ENCODE data around the gene CPLANE2.
A peak's percentile ranks its signal among the peaks of the same experiment; 100 is the strongest.

The CPLANE2 gene

DNA sequence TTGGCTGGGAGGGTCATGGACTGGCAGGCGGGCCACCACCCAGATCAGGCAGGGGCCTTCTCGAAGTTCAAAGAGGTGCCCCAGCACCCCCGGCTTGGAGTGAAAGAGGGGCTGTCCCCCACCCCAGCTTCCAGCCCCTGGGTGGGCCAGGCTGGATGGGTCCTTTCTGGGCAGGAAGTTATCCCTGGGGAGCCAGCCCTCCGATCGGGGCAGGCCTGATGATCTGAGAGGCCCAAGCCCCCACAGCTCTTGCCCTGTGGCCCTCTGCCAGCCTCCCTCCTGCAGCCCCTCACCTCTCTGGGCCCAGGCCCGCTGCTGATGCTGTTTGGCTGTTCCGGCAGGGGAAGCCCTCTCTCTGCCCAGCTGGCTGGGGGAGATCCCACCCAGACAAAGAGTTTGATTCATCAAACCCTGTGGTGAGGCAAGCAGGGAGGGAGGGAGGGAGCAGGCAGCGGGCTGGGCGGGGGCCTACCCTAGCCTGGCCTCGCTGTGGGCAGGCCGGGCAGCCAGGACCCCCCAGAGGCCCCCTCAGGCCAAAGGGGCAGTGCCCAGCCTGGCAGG, 27.1 kb downstream of the CPLANE2 start:
- Histone ChIP-seq H3K4me1 (ENCODE audit: control insufficient read depth, insufficient read depth, low read depth, low read length) (peaks cover 25% of the 10 kb centered on the region), H2BK15ac (ENCODE audit: low read depth, poor library complexity, severe bottlenecking) (no peak overlapping the region), H3K18ac (ENCODE audit: low read depth in 1 of 2, low read length in 2 of 2) (peak overlapping the region; percentile 23 to 29), H2AFZ (ENCODE audit: low read depth, low read length) (no peak overlapping the region), H2BK5ac (ENCODE audit: low read depth, low read length, poor library complexity, severe bottlenecking) (no peak overlapping the region), H3K4ac (ENCODE audit: low read depth in 1 of 2, low read length in 2 of 2) (peak overlapping the region in 1 of 2 experiments; percentile 12), H3K14ac (ENCODE audit: low read length in 2 of 2) (no peak overlapping the region), H3K27me3 (ENCODE audit: control insufficient read depth in 1 of 2, insufficient read depth in 1 of 2, low read length in 2 of 2) (peaks cover 0 to 13% of the 10 kb centered on the region in 2 experiments), H2BK12ac (ENCODE audit: low read length in 2 of 2) (peak overlapping the region in 1 of 2 experiments; percentile 16), H3K27ac (ENCODE audit: low read length, poor library complexity, severe bottlenecking) (no peak overlapping the region), H3K4me3 (ENCODE audit: insufficient read depth in 1 of 2, low read depth in 1 of 2, low read length in 2 of 2) (no peak overlapping the region), H3K4me2 (ENCODE audit: low read length, poor library complexity, severe bottlenecking) (no peak overlapping the region), H2BK120ac (ENCODE audit: low read depth, low read length) (no peak overlapping the region), H3K9ac (ENCODE audit: low read length) (no peak overlapping the region), H2AK5ac (ENCODE audit: low read length, severe bottlenecking) (no peak overlapping the region), H4K91ac (ENCODE audit: low read length) (no peak overlapping the region), H3K36me3 (ENCODE audit: control insufficient read depth in 1 of 2, insufficient read depth in 2 of 2, low read depth in 1 of 2, low read length in 2 of 2) (peaks cover 0 to under 1% of the 10 kb centered on the region in 2 experiments), H3K79me1 (replicated peaks; ENCODE audit: low read length, poor library complexity, severe bottlenecking) (peaks cover 3% of the 10 kb centered on the region), H4K8ac (ENCODE audit: low read length) (no peak overlapping the region), H3K9me3 (ENCODE audit: control insufficient read depth, low read length) (no peaks in the 10 kb centered on the region), H3K23ac (ENCODE audit: low read length in 2 of 2) (no peak overlapping the region)
- no peak for DNase-seq
- WGBS, result 88% methylated on average over 10 of the region's 11 CpGs

DNA sequence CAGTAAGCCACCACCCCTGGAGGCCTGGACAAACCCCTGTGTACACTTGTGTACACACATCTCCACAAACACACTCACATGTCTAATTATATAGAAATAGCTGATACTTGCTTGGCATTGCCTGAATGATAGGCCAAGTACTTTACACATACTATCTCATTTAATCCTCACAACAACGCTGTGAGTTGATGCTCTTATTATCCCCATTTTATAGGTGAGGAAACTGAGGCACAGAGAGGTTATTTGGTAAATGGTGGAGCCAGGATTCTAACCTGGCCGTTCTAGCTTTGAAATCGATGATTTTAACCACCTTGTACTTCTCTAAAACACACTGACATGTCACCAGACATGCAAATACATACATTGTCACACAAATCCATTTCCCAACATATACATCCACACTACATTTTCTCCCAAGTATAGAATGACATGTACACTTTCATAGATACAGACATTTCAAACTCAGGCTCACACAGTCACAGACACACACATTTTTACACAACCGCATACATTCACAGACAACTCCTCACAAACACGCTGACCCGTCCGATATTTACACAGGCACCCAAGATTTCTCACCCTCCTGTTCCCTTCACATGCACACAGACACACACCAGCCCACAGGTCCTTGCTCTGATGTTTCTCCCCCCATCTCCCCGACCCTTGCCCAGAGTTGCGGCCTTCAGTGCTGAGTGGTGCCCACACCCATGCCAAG, 27.7 kb downstream of the CPLANE2 start:
- Histone ChIP-seq H3K18ac (ENCODE audit: low read depth in 1 of 2, low read length in 2 of 2) (no peak overlapping the region), H3K14ac (ENCODE audit: low read length in 2 of 2) (no peak overlapping the region), H2BK5ac (ENCODE audit: low read depth, low read length, poor library complexity, severe bottlenecking) (no peak overlapping the region), H3K23ac (ENCODE audit: low read length in 2 of 2) (no peak overlapping the region), H3K4me2 (ENCODE audit: low read length, poor library complexity, severe bottlenecking) (no peak overlapping the region), H3K9me3 (ENCODE audit: control insufficient read depth, low read length) (no peaks in the 10 kb centered on the region), H3K27me3 (ENCODE audit: control insufficient read depth in 1 of 2, insufficient read depth in 1 of 2, low read length in 2 of 2) (peaks cover 0 to 13% of the 10 kb centered on the region in 2 experiments), H2AK5ac (ENCODE audit: low read length, severe bottlenecking) (no peak overlapping the region), H4K8ac (ENCODE audit: low read length) (no peak overlapping the region), H2BK120ac (ENCODE audit: low read depth, low read length) (no peak overlapping the region), H2BK15ac (ENCODE audit: low read depth, poor library complexity, severe bottlenecking) (no peak overlapping the region), H3K36me3 (ENCODE audit: control insufficient read depth in 1 of 2, insufficient read depth in 2 of 2, low read depth in 1 of 2, low read length in 2 of 2) (peaks cover 0 to 7% of the 10 kb centered on the region in 2 experiments), H3K4me3 (ENCODE audit: insufficient read depth in 1 of 2, low read depth in 1 of 2, low read length in 2 of 2) (no peak overlapping the region), H3K4ac (ENCODE audit: low read depth in 1 of 2, low read length in 2 of 2) (no peak overlapping the region), H3K4me1 (ENCODE audit: control insufficient read depth, insufficient read depth, low read depth, low read length) (peaks cover 25% of the 10 kb centered on the region), H3K9ac (ENCODE audit: low read length) (no peak overlapping the region), H4K91ac (ENCODE audit: low read length) (no peak overlapping the region), H2BK12ac (ENCODE audit: low read length in 2 of 2) (no peak overlapping the region), H2AFZ (ENCODE audit: low read depth, low read length) (no peak overlapping the region), H3K27ac (ENCODE audit: low read length, poor library complexity, severe bottlenecking) (no peak overlapping the region), H3K79me1 (replicated peaks; ENCODE audit: low read length, poor library complexity, severe bottlenecking) (peaks cover 5% of the 10 kb centered on the region)
- no peak for DNase-seq
- WGBS, result 94% methylated on average over 8 of the region's 9 CpGs

DNA sequence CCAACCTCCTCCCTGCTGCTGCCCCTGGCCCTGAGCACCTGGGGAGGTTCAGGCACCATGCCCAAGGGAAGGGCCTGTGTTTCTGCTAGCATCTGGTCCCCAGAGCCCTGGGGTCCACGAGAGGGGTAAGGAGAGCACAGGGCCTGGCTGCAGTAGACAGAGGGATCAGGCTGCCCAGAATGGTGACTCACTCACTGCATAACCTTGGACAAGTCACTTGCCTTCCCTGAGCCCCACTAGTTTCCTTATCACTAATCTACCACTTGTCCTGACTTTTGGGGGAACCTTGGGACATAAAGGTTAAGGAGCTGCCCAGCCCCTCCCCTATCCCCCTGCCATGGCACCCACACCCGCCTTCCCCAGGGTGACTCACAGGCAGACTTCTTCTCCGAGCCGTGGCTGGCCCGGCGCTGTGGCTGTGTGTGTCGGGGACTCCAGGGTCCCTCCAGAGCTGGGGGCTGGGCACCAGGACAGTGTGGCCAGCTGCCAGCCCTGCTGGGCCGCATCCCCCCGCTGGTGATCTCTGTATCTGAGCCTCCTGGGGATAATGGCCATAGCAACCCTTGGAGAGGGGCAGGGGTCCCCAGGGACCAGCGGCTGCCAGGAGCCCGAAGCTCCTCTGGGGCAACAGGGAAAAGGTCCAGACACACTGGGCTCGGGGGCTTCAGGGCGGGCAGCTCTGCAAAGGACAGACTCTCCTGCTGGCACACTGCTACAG, 28.6 kb downstream of the CPLANE2 start:
- Histone ChIP-seq H3K4me3 (ENCODE audit: insufficient read depth in 1 of 2, low read depth in 1 of 2, low read length in 2 of 2) (no peak overlapping the region), H3K9ac (ENCODE audit: low read length) (no peak overlapping the region), H2BK15ac (ENCODE audit: low read depth, poor library complexity, severe bottlenecking) (peak overlapping the region; percentile 71), H2BK12ac (ENCODE audit: low read length in 2 of 2) (peak overlapping the region; percentile 59 to 78), H3K36me3 (ENCODE audit: control insufficient read depth in 1 of 2, insufficient read depth in 2 of 2, low read depth in 1 of 2, low read length in 2 of 2) (peaks cover 0 to 7% of the 10 kb centered on the region in 2 experiments), H2AK5ac (ENCODE audit: low read length, severe bottlenecking) (peak overlapping the region; percentile 42), H2BK120ac (ENCODE audit: low read depth, low read length) (peak overlapping the region; percentile 57), H3K4me1 (ENCODE audit: control insufficient read depth, insufficient read depth, low read depth, low read length) (peaks cover 25% of the 10 kb centered on the region), H2AFZ (ENCODE audit: low read depth, low read length) (no peak overlapping the region), H3K23ac (ENCODE audit: low read length in 2 of 2) (peak overlapping the region in 1 of 2 experiments; percentile 14), H3K18ac (ENCODE audit: low read depth in 1 of 2, low read length in 2 of 2) (peak overlapping the region in 1 of 2 experiments; percentile 67), H2BK5ac (ENCODE audit: low read depth, low read length, poor library complexity, severe bottlenecking) (no peak overlapping the region), H4K91ac (ENCODE audit: low read length) (peak overlapping the region; percentile 34), H3K9me3 (ENCODE audit: control insufficient read depth, low read length) (no peaks in the 10 kb centered on the region), H3K4me2 (ENCODE audit: low read length, poor library complexity, severe bottlenecking) (no peak overlapping the region), H3K27ac (ENCODE audit: low read length, poor library complexity, severe bottlenecking) (no peak overlapping the region), H4K8ac (ENCODE audit: low read length) (peak overlapping the region; percentile 35), H3K79me1 (replicated peaks; ENCODE audit: low read length, poor library complexity, severe bottlenecking) (peaks cover 5% of the 10 kb centered on the region), H3K27me3 (ENCODE audit: control insufficient read depth in 1 of 2, insufficient read depth in 1 of 2, low read length in 2 of 2) (peaks cover 0 to 13% of the 10 kb centered on the region in 2 experiments), H3K4ac (ENCODE audit: low read depth in 1 of 2, low read length in 2 of 2) (peak overlapping the region; percentile 32 to 35), H3K14ac (ENCODE audit: low read length in 2 of 2) (no peak overlapping the region)
- DNase-seq, result peak; percentile 36
- 88% methylated on average over 13 of the region's 13 CpGs for WGBS

Measured in mesenchymal stem cell (in vitro differentiated cells and primary cell).